ENCODE measurements around the gene AGAP1.
"Not testable (repeated sequence)": the region's sequence is repeated elsewhere in the genome, so short reads cannot be mapped to it uniquely, and the experiment has no call there.

The AGAP1 gene

DNA sequence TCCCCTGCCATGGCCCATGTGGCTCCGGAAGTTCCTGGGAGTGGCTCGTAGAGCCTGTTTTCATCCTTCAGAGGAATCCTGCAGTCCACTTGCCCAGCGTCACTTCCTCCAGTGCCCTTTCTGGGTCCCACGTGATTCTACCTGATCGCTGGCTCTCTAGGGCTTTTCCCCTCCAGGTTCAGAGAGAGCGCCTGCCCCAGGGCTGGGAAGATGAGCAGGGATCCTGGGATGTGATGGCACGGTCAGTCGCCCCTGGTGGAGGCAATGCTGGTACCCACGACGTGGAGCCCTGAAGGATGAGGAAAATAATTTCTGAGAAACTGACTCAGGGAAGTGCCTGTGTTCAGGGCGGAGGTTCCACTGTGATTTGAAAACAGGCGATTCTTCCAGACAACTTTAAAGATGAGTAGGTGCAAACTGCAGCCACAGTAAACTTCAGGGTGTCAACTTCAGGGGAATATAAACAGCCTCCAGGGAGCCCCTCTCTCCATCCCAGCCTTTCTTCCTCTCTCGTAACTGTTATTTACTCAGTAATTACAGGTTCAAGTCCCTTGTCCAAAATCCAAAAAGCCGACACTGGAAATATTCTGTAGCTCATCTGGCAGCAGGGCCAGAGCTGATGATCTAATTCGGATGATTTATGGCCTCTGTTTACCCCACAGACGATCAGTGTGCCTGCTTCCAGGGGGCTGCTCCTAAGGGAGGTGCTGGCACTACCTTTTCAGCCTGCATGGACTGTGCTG, 105.9 kb downstream of the AGAP1 start:
- DNase-seq (ENCODE audit: extremely low spot score), result no peak
- TF ChIP-seq, protein P1, sequence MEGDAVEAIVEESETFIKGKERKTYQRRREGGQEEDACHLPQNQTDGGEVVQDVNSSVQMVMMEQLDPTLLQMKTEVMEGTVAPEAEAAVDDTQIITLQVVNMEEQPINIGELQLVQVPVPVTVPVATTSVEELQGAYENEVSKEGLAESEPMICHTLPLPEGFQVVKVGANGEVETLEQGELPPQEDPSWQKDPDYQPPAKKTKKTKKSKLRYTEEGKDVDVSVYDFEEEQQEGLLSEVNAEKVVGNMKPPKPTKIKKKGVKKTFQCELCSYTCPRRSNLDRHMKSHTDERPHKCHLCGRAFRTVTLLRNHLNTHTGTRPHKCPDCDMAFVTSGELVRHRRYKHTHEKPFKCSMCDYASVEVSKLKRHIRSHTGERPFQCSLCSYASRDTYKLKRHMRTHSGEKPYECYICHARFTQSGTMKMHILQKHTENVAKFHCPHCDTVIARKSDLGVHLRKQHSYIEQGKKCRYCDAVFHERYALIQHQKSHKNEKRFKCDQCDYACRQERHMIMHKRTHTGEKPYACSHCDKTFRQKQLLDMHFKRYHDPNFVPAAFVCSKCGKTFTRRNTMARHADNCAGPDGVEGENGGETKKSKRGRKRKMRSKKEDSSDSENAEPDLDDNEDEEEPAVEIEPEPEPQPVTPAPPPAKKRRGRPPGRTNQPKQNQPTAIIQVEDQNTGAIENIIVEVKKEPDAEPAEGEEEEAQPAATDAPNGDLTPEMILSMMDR (IDR thresholded peaks at IDR 0.05; ENCODE audit: control extremely low read depth, extremely low read depth, low read depth, missing control alignments), result no peak
- ChIA-PET POLR2A (no interaction called here), CTCF (interaction anchor here (0.9 to 8.1 kb wide), 2 partner anchors 9 to 147 kb away, joined by 3 to 76 read pairs; no protein-coding TSS in a partner anchor)

DNA sequence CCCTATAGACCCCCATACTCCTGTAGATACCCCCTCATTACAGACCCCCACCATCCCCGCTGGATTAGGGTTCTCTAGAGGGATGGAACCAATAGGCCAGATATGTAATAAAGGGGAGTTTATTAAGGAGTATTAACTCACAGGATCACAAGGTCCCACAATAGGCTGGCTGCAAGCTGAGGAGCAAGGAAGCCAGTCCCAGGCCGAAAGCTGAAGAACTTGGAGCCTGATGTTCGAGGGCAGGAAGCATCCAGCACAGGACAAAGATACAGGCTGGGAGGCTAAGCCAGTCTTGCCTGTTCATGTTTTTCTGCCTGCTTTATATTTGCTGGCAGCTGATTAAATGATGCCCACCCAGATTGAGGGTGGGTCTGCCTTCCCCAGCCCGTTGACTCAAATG, 106.6 kb downstream of the AGAP1 start:
- ChIA-PET POLR2A (no interaction called here), CTCF (no interaction called here)
- no peak for DNase-seq (ENCODE audit: extremely low spot score)
- TF ChIP-seq, protein P1 (IDR thresholded peaks at IDR 0.05; ENCODE audit: control extremely low read depth, extremely low read depth, low read depth, missing control alignments), result no peak

DNA sequence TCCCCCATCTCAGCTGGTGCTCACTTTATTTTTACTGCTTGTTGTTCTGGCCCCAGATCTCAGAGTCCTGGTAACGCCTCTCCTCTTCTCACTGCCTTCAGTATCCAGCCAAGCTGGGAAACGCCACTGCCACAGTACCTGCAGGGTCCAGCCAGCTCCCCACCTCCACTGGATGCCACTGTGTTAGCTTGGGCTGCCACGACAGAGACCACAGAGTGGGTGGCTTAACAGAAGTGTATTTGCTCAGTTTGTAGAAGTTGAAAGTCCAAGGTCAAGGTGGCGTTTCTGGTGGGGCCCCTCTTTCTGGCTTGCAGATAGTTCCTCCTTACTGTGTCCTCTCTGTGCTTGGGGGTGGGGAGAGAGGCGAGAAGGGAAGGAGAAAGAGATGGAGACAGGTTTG, 107.1 kb downstream of the AGAP1 start:
- DNase-seq (ENCODE audit: extremely low spot score), result no peak
- TF ChIP-seq, protein P1 (IDR thresholded peaks at IDR 0.05; ENCODE audit: control extremely low read depth, extremely low read depth, low read depth, missing control alignments), result no peak
- ChIA-PET POLR2A (no interaction called here), CTCF (no interaction called here)

DNA sequence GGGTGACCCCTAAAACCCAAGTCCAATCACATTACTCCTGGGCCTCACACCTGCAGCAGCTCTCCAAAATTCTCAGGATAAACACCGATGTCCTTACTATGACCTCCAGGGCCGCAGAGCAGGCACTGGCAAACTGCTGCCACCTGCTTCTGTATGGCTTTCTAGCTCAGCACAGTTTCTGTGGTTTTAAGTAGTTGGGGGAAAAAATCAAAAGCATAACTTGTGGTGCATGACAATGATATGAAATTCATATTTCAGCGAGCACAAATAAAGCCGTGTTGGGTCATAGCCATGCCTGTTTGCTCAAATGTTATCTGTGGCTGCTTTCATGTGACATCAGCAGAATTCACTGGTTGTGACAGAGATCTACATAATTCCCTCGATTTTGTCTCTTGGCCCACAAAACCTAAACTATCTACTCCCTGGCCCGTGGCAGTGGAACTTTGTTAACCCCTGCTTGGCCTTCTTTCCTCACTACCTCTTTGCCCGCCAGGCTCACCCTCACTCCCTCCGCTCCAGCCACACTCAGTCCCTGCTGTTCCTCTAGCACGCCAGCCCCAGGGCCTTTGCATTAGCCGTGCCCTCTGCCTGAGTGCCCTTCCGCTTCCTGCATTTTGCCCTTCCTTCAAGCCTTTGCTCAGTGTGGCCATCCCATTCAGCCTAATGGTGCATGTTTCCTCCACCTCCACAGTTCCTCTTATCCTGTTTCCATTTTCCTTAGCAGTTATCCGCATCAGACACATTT, 108.3 kb downstream of the AGAP1 start:
- CTCF ChIA-PET, result no interaction called here
- POLR2A ChIA-PET, result no interaction called here

DNA sequence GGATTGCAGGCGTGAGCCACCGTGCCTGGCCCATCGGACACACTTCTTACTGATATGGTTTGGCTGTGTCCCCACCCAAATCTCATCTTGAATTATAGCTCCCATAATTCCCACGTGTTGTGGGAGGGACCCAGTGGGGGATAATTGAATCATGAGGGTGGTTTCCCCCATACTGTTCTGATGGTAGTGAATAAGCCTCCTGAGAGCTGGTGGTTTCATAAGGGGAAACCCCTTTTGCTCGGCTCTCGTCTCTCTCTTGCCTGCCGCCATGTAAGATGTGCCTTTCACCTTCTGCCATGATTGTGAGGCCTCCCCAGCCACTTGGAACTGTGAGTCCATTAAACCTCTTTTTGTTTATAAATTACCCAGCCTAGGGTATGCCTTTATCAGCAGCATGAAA, 109.1 kb downstream of the AGAP1 start:
- DNase-seq (ENCODE audit: extremely low spot score); CTCF ChIA-PET; POLR2A ChIA-PET: not testable (repeated sequence)

More for the DNA sequence above, 108.3 kb downstream of the AGAP1 start:
- DNase-seq (ENCODE audit: extremely low spot score), result no peak
- TF ChIP-seq, protein P1 (IDR thresholded peaks at IDR 0.05; ENCODE audit: control extremely low read depth, extremely low read depth, low read depth, missing control alignments), result no peak

DNA sequence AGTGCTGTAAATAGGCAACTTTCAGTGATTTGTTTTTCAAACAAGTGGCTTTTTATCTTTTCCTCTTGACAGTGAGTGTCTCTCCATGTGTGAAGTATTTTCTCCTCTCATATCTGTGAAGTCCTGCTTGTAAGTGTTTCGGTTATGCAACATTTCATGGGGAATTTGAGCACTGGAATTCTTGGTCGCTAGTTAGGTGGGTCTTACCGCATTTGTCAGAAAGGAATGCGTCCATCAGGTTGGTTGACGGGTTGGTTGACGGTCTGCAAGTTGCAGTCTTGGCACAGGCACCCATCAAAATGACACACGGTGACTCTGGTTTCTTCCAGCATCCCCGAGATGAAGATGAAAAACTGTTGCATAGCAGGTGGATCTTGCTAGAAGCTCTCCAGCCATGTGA, 109.8 kb downstream of the AGAP1 start:
- TF ChIP-seq, protein P1 (IDR thresholded peaks at IDR 0.05; ENCODE audit: control extremely low read depth, extremely low read depth, low read depth, missing control alignments), result no peak
- ChIA-PET POLR2A (no interaction called here), CTCF (no interaction called here)
- no peak for DNase-seq (ENCODE audit: extremely low spot score)

All from GM10248 (cell line).